Neuronal stem cell (in vitro differentiated cells): Measurements from ENCODE around the gene PCBP3.

Source experiments
- DNase-seq: peaks from one replicate; pipeline ENCODE4 v3.0.0-alpha.2; 2013; ENCODE audit warnings: low spot score
- H2AFZ ChIP-seq: one replicate; pipeline ENCODE4 v1.6.1; 2013; ENCODE audit warnings: mild to moderate bottlenecking, low read length, inconsistent platforms
- H2AK5ac ChIP-seq: 2 replicates; pipeline ENCODE4 v1.6.1; 2013; ENCODE audit warnings: low read depth, mild to moderate bottlenecking, inconsistent platforms, low read length, moderate library complexity, mixed read lengths
- H2BK120ac ChIP-seq: 2 replicates; pipeline ENCODE4 v1.6.1; 2013; ENCODE audit warnings: low read depth, mild to moderate bottlenecking, inconsistent platforms, low read length, moderate library complexity, mixed read lengths
- H2BK12ac ChIP-seq: one replicate; pipeline ENCODE4 v1.6.1; 2013; ENCODE audit warnings: low read length, inconsistent platforms
- H2BK15ac ChIP-seq: 2 replicates; pipeline ENCODE4 v1.6.1; 2013; ENCODE audit warnings: mild to moderate bottlenecking, low read length, inconsistent platforms, mixed read lengths
- H2BK5ac ChIP-seq: one replicate; pipeline ENCODE4 v1.6.1; 2013; ENCODE audit warnings: inconsistent platforms, mild to moderate bottlenecking, low read length, moderate library complexity
- H3K14ac ChIP-seq: one replicate; pipeline ENCODE4 v1.6.1; 2013; ENCODE audit warnings: low read length, inconsistent platforms
- H3K18ac ChIP-seq: 2 replicates; pipeline ENCODE4 v1.6.1; 2013; ENCODE audit warnings: low read length, inconsistent platforms
- H3K23ac ChIP-seq: 2 replicates; pipeline ENCODE4 v1.6.1; 2013; ENCODE audit warnings: low read depth, mild to moderate bottlenecking, mixed read lengths, low read length, inconsistent platforms; ENCODE audit not compliant: poor library complexity
- H3K27ac ChIP-seq: replicated peaks from 3 replicates; pipeline ENCODE4 v1.5.1; 2013; ENCODE audit warnings: low read length, inconsistent platforms
- H3K27me3 ChIP-seq, 3 experiments: 2 replicates each; pipeline ENCODE4 v1.6.1; 2013; ENCODE audit warnings: low read length in 3 of 3, mild to moderate bottlenecking in 2 of 3, inconsistent platforms in 1 of 3, low read depth in 1 of 3, mixed read lengths in 1 of 3, moderate library complexity in 1 of 3; ENCODE audit not compliant: control insufficient read depth in 3 of 3, insufficient read depth in 3 of 3
- H3K36me3 ChIP-seq, 2 donors: replicated peaks in 1 of 2; 2 replicates each; pipeline ENCODE4 v1.6.1; 2013; ENCODE audit warnings: low read length in 2 of 2; ENCODE audit not compliant: control insufficient read depth in 2 of 2, insufficient read depth in 2 of 2
- H3K4ac ChIP-seq: 2 replicates; pipeline ENCODE4 v1.6.1; 2013; ENCODE audit warnings: inconsistent platforms, mild to moderate bottlenecking, low read length, moderate library complexity
- H3K4me1 ChIP-seq, 2 donors: 1 replicate in 1 of 2; 2 replicates in 1 of 2; pipeline ENCODE4 v1.6.1; 2013; ENCODE audit warnings: low read length in 2 of 2, low read depth in 1 of 2; ENCODE audit not compliant: control insufficient read depth in 2 of 2, insufficient read depth in 1 of 2
- H3K4me2 ChIP-seq: one replicate; pipeline ENCODE4 v1.6.1; 2013; ENCODE audit warnings: mild to moderate bottlenecking, low read length, inconsistent platforms; ENCODE audit not compliant: insufficient read depth, poor library complexity, severe bottlenecking
- H3K4me3 ChIP-seq, 2 donors: 2 replicates each; pipeline ENCODE4 v1.5.1; 2013; ENCODE audit warnings: low read length in 2 of 2, mild to moderate bottlenecking in 2 of 2, inconsistent platforms in 1 of 2, moderate library complexity in 1 of 2
- H3K79me1 ChIP-seq: one replicate; pipeline ENCODE4 v1.6.1; 2013; ENCODE audit warnings: low read depth, mild to moderate bottlenecking, inconsistent platforms, low read length, moderate library complexity
- H3K9ac ChIP-seq: one replicate; pipeline ENCODE4 v1.6.1; 2013; ENCODE audit warnings: mild to moderate bottlenecking, low read depth, low read length, inconsistent platforms; ENCODE audit not compliant: poor library complexity
- H3K9me3 ChIP-seq, 2 donors: replicated peaks in 1 of 2; 2 replicates each; pipeline versions ENCODE3 to v1.6.1; 2013; ENCODE audit warnings: low read length in 2 of 2, mild to moderate bottlenecking in 2 of 2, inconsistent platforms in 1 of 2, low read depth in 1 of 2, mixed read lengths in 1 of 2, moderate library complexity in 1 of 2; ENCODE audit not compliant: control insufficient read depth in 2 of 2, insufficient read depth in 1 of 2
- H4K8ac ChIP-seq: one replicate; pipeline ENCODE4 v1.6.1; 2013; ENCODE audit warnings: low read depth, mild to moderate bottlenecking, inconsistent platforms, low read length, moderate library complexity
- H4K91ac ChIP-seq: one replicate; pipeline ENCODE4 v1.6.1; 2013; ENCODE audit warnings: low read length, low read depth, mild to moderate bottlenecking, inconsistent platforms; ENCODE audit not compliant: poor library complexity
- WGBS, 2 donors: extraction: QIAGEN DNeasy Blood & Tissue Kit; methylation state at CpG; one replicate each; pipeline ENCODE4 v1.1.7; 2013; ENCODE audit warnings: missing lambda C conversion rate in 2 of 2, mixed read lengths in 1 of 2; ENCODE audit not compliant: insufficient read length in 2 of 2, insufficient replicate concordance in 1 of 2; ENCODE audit errors: extremely low coverage in 2 of 2; 5-methylcytosine and 5-hydroxymethylcytosine counted together

The PCBP3 gene

DNA sequence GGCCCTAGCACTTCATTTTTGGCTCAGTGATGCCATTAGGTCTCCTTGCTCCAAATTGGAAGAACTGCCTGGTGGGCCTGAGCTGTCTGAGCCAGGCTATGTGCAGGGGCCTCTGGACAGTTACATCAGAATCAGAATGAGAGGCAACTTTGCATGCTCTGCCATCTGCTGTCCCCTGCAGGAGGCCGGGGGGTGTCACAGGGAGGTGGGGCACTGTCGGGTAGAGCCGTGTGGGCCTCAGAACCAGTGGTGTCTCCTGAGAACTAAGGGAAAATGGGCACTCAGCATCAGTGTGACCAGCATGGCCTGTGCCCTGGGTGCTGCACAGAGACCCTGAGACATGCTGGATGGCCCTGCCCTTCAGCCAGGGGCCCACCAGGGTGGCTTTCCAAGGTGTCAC is 291.0 kb downstream of the PCBP3 start:
- no peak overlapping the region for H2BK5ac ChIP-seq
- H4K91ac ChIP-seq = no peak overlapping the region
- no peak overlapping the region for H3K23ac ChIP-seq
- H3K4ac ChIP-seq = no peak overlapping the region
- H3K9me3 ChIP-seq = peaks cover 0 to 44% of the 10 kb centered on the region in 2 donors
- no peak for DNase-seq
- WGBS, 2 donors = no CpG with 5 or more reads among the region's 3 CpGs
- no peak overlapping the region for H2BK15ac ChIP-seq
- no peak overlapping the region for H3K18ac ChIP-seq
- H3K4me2 ChIP-seq = no peak overlapping the region
- H3K9ac ChIP-seq = no peak overlapping the region
- H2AFZ ChIP-seq = no peak overlapping the region
- H3K27ac ChIP-seq = no peak overlapping the region
- no peaks in the 10 kb centered on the region for H3K4me1 ChIP-seq
- no peak overlapping the region for H2AK5ac ChIP-seq
- no peak overlapping the region for H2BK120ac ChIP-seq
- no peak overlapping the region for H4K8ac ChIP-seq
- H3K27me3 ChIP-seq = peaks cover 0 to 42% (median 0%) of the 10 kb centered on the region in 3 experiments
- H2BK12ac ChIP-seq = no peak overlapping the region
- H3K36me3 ChIP-seq = no peaks in the 10 kb centered on the region
- no peak overlapping the region for H3K14ac ChIP-seq
- no peak overlapping the region for H3K4me3 ChIP-seq
- peaks cover 2% of the 10 kb centered on the region for H3K79me1 ChIP-seq

DNA sequence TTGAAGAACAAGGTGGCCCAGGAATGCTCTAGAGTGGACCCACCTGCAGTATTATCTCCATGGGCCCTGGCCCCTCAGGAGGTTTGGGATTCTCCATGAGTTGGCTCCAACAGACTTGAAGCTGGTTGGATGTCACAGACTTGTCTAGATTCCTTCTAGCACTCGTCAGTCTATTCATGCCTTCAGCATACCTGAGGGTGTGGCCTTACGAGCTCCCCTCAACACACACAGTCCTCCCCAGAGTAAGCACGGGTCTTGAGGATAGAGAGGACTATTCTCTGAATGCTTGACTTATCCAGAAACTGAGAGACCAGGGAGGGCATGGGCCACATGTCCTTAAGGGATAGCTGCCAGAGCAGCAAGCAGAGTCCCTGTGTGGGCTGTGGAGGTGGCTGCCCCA is 292.1 kb downstream of the PCBP3 start:
- no peak overlapping the region for H2BK120ac ChIP-seq
- H4K91ac ChIP-seq = no peak overlapping the region
- H3K23ac ChIP-seq = no peak overlapping the region
- no peak overlapping the region for H2BK5ac ChIP-seq
- no peak overlapping the region for H3K14ac ChIP-seq
- peaks cover 0 to 42% (median 0%) of the 10 kb centered on the region in 3 experiments for H3K27me3 ChIP-seq
- H3K4me1 ChIP-seq = no peaks in the 10 kb centered on the region
- no peak overlapping the region for H3K4ac ChIP-seq
- H2AK5ac ChIP-seq = no peak overlapping the region
- H3K4me2 ChIP-seq = no peak overlapping the region
- peaks cover 2% of the 10 kb centered on the region for H3K79me1 ChIP-seq
- no peak overlapping the region for H2BK12ac ChIP-seq
- H2BK15ac ChIP-seq = no peak overlapping the region
- no peak overlapping the region for H2AFZ ChIP-seq
- WGBS, 2 donors = no CpG with 5 or more reads among the region's 3 CpGs
- H3K18ac ChIP-seq = no peak overlapping the region
- no peaks in the 10 kb centered on the region for H3K36me3 ChIP-seq
- no peak overlapping the region for H4K8ac ChIP-seq
- H3K9ac ChIP-seq = no peak overlapping the region
- DNase-seq = peak; percentile 39
- H3K27ac ChIP-seq = no peak overlapping the region
- H3K4me3 ChIP-seq = no peak overlapping the region
- H3K9me3 ChIP-seq = peaks cover 0 to 48% of the 10 kb centered on the region in 2 donors

DNA sequence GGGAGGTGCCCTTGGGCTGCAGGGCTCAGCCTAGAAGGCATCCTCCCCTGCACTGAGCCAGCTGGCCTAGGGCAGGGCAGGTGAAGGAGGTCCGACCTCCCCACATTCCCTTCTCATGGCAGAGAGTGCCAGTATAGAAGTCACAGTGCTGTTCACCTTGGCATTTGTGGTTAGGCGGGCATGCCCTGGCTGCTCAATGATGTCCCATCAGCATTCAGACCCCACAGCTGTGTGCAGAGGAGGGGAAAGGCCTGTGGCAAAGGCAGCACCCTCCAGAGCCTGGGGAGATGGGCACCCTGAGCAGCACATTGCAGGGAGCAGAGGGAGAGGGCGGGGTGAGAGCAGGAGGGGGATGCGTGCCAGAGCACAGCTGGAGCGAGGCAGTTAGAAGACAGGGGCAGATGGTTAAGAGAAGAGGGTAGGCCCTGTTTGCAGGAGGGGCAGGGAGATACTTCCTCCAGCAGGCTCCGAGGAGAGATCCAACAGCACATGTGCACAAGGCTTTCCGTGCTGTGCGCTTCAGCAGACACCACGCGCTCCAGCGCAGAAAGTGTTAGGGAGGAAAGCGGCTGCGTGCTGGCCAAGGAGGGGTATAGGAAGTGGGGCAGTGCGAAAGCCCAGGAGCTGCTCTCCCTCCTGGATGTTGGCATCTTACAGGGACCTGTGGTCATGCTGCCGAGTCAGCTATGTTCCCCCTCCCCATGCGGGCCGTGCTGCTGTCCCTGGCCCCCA is 294.4 kb downstream of the PCBP3 start:
- Histone ChIP-seq H3K36me3 (no peaks in the 10 kb centered on the region), H3K18ac (peak overlapping the region; percentile 67), H3K4me3 (no peak overlapping the region), H3K4me1 (no peaks in the 10 kb centered on the region), H2BK12ac (no peak overlapping the region), H2AK5ac (no peak overlapping the region), H4K8ac (no peak overlapping the region), H3K23ac (peak overlapping the region; percentile 34), H2BK5ac (no peak overlapping the region), H3K14ac (no peak overlapping the region), H3K4me2 (no peak overlapping the region), H3K27me3 (peaks cover 0 to 35% (median 0%) of the 10 kb centered on the region in 3 experiments), H3K4ac (no peak overlapping the region), H2BK15ac (no peak overlapping the region), H2AFZ (no peak overlapping the region), H3K9me3 (peaks cover 0 to 46% of the 10 kb centered on the region in 2 donors), H2BK120ac (no peak overlapping the region), H4K91ac (no peak overlapping the region), H3K79me1 (peaks cover 2% of the 10 kb centered on the region), H3K27ac (no peak overlapping the region), H3K9ac (no peak overlapping the region)
- WGBS, 2 donors = no CpG with 5 or more reads among the region's 17 CpGs
- DNase-seq = no peak

DNA sequence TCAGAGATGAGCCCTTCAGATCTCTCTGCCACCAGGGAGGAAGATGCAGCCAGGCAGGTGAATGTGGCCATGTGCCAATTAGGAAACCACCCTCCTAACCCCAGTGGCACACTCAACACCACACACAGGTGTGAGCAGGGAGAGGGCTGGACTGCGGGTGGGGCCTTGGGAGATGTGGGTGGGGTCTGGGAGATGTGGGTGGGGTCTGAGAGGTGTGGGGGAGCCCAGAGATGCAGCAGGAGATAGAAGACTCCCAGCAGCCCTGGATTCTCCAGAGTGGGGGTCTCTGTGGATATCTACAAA is 294.9 kb downstream of the PCBP3 start:
- H3K9ac ChIP-seq = no peak overlapping the region

More for the DNA sequence above, 294.9 kb downstream of the PCBP3 start:
- Histone ChIP-seq H3K9me3 (peaks cover 0 to 46% of the 10 kb centered on the region in 2 donors), H3K4ac (no peak overlapping the region), H2AFZ (no peak overlapping the region), H4K8ac (no peak overlapping the region), H2BK5ac (no peak overlapping the region), H3K4me1 (no peaks in the 10 kb centered on the region), H2AK5ac (no peak overlapping the region), H2BK120ac (no peak overlapping the region), H3K4me2 (no peak overlapping the region), H3K23ac (peak overlapping the region; percentile 34), H2BK15ac (no peak overlapping the region), H3K18ac (peak overlapping the region; percentile 67), H3K27ac (no peak overlapping the region), H3K4me3 (no peak overlapping the region), H3K36me3 (no peaks in the 10 kb centered on the region), H2BK12ac (no peak overlapping the region), H3K14ac (no peak overlapping the region), H3K79me1 (peaks cover 2% of the 10 kb centered on the region), H4K91ac (no peak overlapping the region), H3K27me3 (peaks cover 0 to 32% (median 0%) of the 10 kb centered on the region in 3 experiments)
- DNase-seq = no peak
- WGBS, 2 donors = no CpG with 5 or more reads among the region's 1 CpG
